Activated CD4-positive, alpha-beta T cell treated with anti-CD3 and anti-CD28 coated beads for 1 hour (primary cell): ENCODE measurements around the gene TRMT11.
"Not testable (repeated sequence)": the region's sequence is repeated elsewhere in the genome, so short reads cannot be mapped to it uniquely, and the experiment has no call there.

Experiments used
- DNase-seq: peaks from one replicate; pipeline ENCODE4 v3.0.0-alpha.2; 2020

TRMT11 gene

GRCh38 chr6:126048635-126049034 is 62.3 kb downstream of the TRMT11 start:
- no peak for DNase-seq

GRCh38 chr6:126050795-126051194 is 64.5 kb downstream of the TRMT11 start:
- DNase-seq = no peak

- no peak for DNase-seq
These were observed 65.5 kb downstream of the TRMT11 start for GRCh38 chr6:126051791-126052190.

- no peak for DNase-seq
These were observed 66.1 kb downstream of the TRMT11 start for GRCh38 chr6:126052485-126052884.

GRCh38 chr6:126054258-126054702 is 67.9 kb downstream of the TRMT11 start:
- DNase-seq = no peak

- no peak for DNase-seq
These were observed 68.5 kb downstream of the TRMT11 start for GRCh38 chr6:126054802-126055201.

GRCh38 chr6:126055449-126055848 is 69.1 kb downstream of the TRMT11 start:
- no peak for DNase-seq

- no peak for DNase-seq
These were observed 70.1 kb downstream of the TRMT11 start for GRCh38 chr6:126056355-126057004.

GRCh38 chr6:126058085-126058484 is 71.7 kb downstream of the TRMT11 start:
- not testable (repeated sequence) for DNase-seq

GRCh38 chr6:126060400-126060799 is 74.1 kb downstream of the TRMT11 start:
- no peak for DNase-seq

GRCh38 chr6:126063512-126064146 is 77.3 kb downstream of the TRMT11 start:
- no peak for DNase-seq

- no peak for DNase-seq
These were observed 78.0 kb downstream of the TRMT11 start for GRCh38 chr6:126064257-126064747.

GRCh38 chr6:126064748-126065401 is 78.5 kb downstream of the TRMT11 start:
- DNase-seq = no peak

GRCh38 chr6:126066053-126067048 is 80.0 kb downstream of the TRMT11 start:
- DNase-seq = no peak

- DNase-seq = no peak
These were observed 80.7 kb downstream of the TRMT11 start for GRCh38 chr6:126067073-126067472.

GRCh38 chr6:126069449-126069848 is 83.1 kb downstream of the TRMT11 start:
- no peak for DNase-seq

GRCh38 chr6:126071000-126071647 is 84.8 kb downstream of the TRMT11 start:
- DNase-seq = no peak

GRCh38 chr6:126072172-126072571 is 85.8 kb downstream of the TRMT11 start:
- no peak for DNase-seq

- no peak for DNase-seq
These were observed 86.5 kb downstream of the TRMT11 start for GRCh38 chr6:126072834-126073233.

- no peak for DNase-seq
These were observed 89.2 kb downstream of the TRMT11 start for GRCh38 chr6:126075335-126076071.

- DNase-seq = no peak
These were observed 90.8 kb downstream of the TRMT11 start for GRCh38 chr6:126076992-126077664.
